Vagina (tissue), 2 donors: Measurements from ENCODE around the gene DSCAML1.

Source experiments
- POLR2AphosphoS5 ChIP-seq, 2 donors: sonication (generic); formaldehyde crosslinking; IDR thresholded peaks; one replicate each; pipeline ENCODE4 v1.9.0; 2017; ENCODE audit warnings: antibody characterized with exemption in 2 of 2, mild to moderate bottlenecking in 2 of 2, low read depth in 1 of 2; ENCODE audit not compliant: insufficient read depth in 1 of 2
- TF ChIP-seq, protein P1 (sequence below), 3 experiments: fragments of 450-650 bp in 2 of 3; fragments of 200-600 bp in 1 of 3; sonication (generic) in 1 of 3; IDR thresholded peaks; one replicate each; pipeline ENCODE4 v1.5.1; 2017 to 2019; ENCODE audit warnings: antibody characterized with exemption in 3 of 3, mild to moderate bottlenecking in 2 of 3, moderate library complexity in 2 of 3

DNA sequence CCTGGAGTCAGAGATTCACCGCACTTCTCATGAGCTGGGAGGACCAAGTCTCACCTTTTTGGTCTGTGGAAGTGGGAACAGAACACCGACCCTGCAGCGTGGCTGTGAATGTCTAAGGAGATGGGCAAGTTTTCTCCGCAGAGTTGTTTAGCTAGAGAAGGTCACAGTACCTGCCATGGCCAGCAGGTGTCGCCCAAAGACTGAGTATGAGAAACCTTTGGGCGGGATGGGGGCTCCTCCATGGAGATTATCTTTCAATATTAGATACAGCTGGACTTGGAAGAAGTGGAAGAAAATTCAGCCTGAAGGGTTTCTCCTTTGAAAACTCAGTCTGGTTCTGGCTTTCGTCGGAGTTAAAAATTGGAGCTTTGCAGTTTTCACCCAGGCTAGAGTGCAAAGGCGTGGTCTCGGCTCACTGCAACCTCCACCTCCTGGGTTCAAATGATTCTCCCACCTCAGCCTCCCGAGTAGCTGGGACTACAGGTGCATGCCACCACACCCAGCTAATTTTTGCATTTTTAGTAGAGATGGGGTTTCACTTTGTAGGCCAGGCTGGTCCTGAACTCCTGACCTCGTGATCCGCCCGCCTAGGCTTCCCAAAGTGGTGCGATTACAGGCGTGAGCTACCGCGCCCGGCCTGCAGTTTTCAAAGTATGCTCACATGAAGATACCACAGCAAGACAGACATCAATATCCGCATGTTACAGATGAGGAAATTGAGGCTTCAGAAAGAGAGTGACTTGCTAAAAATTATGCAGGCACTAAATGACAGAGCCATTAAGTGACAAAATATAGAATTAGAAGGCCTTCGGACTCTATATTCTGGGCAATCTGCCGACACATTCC lies 10.7 kb upstream of the DSCAML1 start:
- TF ChIP-seq, protein P1, sequence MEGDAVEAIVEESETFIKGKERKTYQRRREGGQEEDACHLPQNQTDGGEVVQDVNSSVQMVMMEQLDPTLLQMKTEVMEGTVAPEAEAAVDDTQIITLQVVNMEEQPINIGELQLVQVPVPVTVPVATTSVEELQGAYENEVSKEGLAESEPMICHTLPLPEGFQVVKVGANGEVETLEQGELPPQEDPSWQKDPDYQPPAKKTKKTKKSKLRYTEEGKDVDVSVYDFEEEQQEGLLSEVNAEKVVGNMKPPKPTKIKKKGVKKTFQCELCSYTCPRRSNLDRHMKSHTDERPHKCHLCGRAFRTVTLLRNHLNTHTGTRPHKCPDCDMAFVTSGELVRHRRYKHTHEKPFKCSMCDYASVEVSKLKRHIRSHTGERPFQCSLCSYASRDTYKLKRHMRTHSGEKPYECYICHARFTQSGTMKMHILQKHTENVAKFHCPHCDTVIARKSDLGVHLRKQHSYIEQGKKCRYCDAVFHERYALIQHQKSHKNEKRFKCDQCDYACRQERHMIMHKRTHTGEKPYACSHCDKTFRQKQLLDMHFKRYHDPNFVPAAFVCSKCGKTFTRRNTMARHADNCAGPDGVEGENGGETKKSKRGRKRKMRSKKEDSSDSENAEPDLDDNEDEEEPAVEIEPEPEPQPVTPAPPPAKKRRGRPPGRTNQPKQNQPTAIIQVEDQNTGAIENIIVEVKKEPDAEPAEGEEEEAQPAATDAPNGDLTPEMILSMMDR (IDR thresholded peaks at IDR 0.05), result peak; percentile 61 to 94 (median 74)
- TF ChIP-seq POLR2AphosphoS5 (IDR thresholded peaks at IDR 0.05; ENCODE audit: insufficient read depth in 1 of 2, low read depth in 1 of 2), result no peak
